K562 (cell line): ENCODE results near the gene TP53RK.

ENCODE experiments used
- EZH2 ChIP-seq: IDR thresholded peaks from 2 replicates; pipeline ENCODE4 v1.6.1; 2012; ENCODE audit warnings: low read depth, mild to moderate bottlenecking, inconsistent platforms, low read length, borderline replicate concordance
- POLR2A ChIP-seq: fragments of 450-650 bp; conservative IDR thresholded peaks from 2 replicates; pipeline ENCODE4 v1.6.1; 2016
- YY1 ChIP-seq, 3 experiments: IDR thresholded peaks; 2 replicates each; pipeline ENCODE4 v1.6.1; 2011; ENCODE audit warnings: low read length in 2 of 3, mild to moderate bottlenecking in 2 of 3, moderate library complexity in 2 of 3, borderline replicate concordance in 1 of 3, control low read depth in 1 of 3, low read depth in 1 of 3; ENCODE audit not compliant: insufficient read depth in 3 of 3, insufficient replicate concordance in 2 of 3, control insufficient read depth in 1 of 3, insufficient read length in 1 of 3; ENCODE audit errors: extremely low read depth in 1 of 3
- TF ChIP-seq, protein P1 (sequence below): sonication (generic); formaldehyde crosslinking; IDR thresholded peaks from 2 replicates; pipeline ENCODE4 v1.8.0; 2023; ENCODE audit warnings: mild to moderate bottlenecking, missing genetic modification reagents
- TF ChIP-seq, protein P2 (sequence below): IDR thresholded peaks from 3 replicates; pipeline ENCODE4 v1.6.1; 2011; ENCODE audit warnings: borderline replicate concordance, mild to moderate bottlenecking, moderate library complexity; ENCODE audit not compliant: insufficient read length; ENCODE audit errors: extremely low read depth
- TF ChIP-seq, protein P3 (sequence below), 3 experiments: IDR thresholded peaks in 2 of 3; conservative IDR thresholded peaks in 1 of 3; 2 replicates each; pipeline ENCODE4 v1.5.1; 2011 to 2012; ENCODE audit warnings: low read length in 3 of 3, mild to moderate bottlenecking in 3 of 3, control low read depth in 2 of 3, improper control_type of control experiment in 1 of 3, inconsistent platforms in 1 of 3, low read depth in 1 of 3, mixed read lengths in 1 of 3, moderate library complexity in 1 of 3; ENCODE audit not compliant: insufficient read depth in 2 of 3

DNA sequence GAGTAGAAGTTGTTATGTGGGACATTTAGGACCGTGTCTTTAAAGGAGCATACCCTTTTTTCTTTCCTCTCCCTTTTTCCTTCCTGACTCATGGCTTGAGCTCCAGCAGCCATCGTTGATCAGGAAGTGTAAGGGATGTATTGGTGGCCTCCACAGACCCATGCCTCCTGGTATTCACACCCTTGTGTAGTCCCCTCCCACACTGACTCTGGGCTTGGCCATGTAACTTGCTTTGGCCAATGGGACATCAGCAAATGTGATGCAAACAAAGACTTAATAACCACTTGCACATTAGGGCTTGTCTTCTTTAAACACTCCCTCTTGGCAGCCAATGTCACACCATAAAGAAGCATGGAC is 19.0 kb downstream of the TP53RK start:
- no peak for TF ChIP-seq YY1 (IDR thresholded peaks at IDR 0.05; ENCODE audit: borderline replicate concordance in 1 of 3, control insufficient read depth in 1 of 3, extremely low read depth in 1 of 3, insufficient read depth in 3 of 3, insufficient read length in 1 of 3, insufficient replicate concordance in 2 of 3, low read depth in 1 of 3, low read length in 2 of 3)
- TF ChIP-seq, protein P1, sequence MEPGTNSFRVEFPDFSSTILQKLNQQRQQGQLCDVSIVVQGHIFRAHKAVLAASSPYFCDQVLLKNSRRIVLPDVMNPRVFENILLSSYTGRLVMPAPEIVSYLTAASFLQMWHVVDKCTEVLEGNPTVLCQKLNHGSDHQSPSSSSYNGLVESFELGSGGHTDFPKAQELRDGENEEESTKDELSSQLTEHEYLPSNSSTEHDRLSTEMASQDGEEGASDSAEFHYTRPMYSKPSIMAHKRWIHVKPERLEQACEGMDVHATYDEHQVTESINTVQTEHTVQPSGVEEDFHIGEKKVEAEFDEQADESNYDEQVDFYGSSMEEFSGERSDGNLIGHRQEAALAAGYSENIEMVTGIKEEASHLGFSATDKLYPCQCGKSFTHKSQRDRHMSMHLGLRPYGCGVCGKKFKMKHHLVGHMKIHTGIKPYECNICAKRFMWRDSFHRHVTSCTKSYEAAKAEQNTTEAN (CRISPR knock-in tag) = no peak
- TF ChIP-seq, protein P2, sequence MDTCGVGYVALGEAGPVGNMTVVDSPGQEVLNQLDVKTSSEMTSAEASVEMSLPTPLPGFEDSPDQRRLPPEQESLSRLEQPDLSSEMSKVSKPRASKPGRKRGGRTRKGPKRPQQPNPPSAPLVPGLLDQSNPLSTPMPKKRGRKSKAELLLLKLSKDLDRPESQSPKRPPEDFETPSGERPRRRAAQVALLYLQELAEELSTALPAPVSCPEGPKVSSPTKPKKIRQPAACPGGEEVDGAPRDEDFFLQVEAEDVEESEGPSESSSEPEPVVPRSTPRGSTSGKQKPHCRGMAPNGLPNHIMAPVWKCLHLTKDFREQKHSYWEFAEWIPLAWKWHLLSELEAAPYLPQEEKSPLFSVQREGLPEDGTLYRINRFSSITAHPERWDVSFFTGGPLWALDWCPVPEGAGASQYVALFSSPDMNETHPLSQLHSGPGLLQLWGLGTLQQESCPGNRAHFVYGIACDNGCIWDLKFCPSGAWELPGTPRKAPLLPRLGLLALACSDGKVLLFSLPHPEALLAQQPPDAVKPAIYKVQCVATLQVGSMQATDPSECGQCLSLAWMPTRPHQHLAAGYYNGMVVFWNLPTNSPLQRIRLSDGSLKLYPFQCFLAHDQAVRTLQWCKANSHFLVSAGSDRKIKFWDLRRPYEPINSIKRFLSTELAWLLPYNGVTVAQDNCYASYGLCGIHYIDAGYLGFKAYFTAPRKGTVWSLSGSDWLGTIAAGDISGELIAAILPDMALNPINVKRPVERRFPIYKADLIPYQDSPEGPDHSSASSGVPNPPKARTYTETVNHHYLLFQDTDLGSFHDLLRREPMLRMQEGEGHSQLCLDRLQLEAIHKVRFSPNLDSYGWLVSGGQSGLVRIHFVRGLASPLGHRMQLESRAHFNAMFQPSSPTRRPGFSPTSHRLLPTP = no peak
- TF ChIP-seq, protein P3, sequence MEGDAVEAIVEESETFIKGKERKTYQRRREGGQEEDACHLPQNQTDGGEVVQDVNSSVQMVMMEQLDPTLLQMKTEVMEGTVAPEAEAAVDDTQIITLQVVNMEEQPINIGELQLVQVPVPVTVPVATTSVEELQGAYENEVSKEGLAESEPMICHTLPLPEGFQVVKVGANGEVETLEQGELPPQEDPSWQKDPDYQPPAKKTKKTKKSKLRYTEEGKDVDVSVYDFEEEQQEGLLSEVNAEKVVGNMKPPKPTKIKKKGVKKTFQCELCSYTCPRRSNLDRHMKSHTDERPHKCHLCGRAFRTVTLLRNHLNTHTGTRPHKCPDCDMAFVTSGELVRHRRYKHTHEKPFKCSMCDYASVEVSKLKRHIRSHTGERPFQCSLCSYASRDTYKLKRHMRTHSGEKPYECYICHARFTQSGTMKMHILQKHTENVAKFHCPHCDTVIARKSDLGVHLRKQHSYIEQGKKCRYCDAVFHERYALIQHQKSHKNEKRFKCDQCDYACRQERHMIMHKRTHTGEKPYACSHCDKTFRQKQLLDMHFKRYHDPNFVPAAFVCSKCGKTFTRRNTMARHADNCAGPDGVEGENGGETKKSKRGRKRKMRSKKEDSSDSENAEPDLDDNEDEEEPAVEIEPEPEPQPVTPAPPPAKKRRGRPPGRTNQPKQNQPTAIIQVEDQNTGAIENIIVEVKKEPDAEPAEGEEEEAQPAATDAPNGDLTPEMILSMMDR (IDR thresholded peaks at IDR 0.05 in 2 of 3, conservative IDR thresholded peaks at IDR 0.05 in 1 of 3; ENCODE audit: insufficient read depth in 2 of 3, low read depth in 1 of 3, low read length in 3 of 3) = no peak
- TF ChIP-seq POLR2A = no peak
- TF ChIP-seq EZH2 = no peak
